LNCaP clone FGC (cell line): ENCODE measurements around the gene GABRD.

Experiments used
- DNase-seq: peaks from one replicate; pipeline ENCODE4 v3.0.0-alpha.2; 2011; ENCODE audit warnings: low read depth
- H3K4me3 ChIP-seq: 2 replicates; pipeline ENCODE4 v1.5.1; 2011; ENCODE audit warnings: mild to moderate bottlenecking, low read depth, low read length, control low read depth
- CTCF ChIP-seq: IDR thresholded peaks from 2 replicates; pipeline ENCODE4 v1.5.1; 2012; ENCODE audit warnings: mild to moderate bottlenecking; ENCODE audit not compliant: control insufficient read depth, insufficient read depth; ENCODE audit errors: extremely low read depth

Gene GABRD

GRCh38 chr1:2024887-2025286 lies 5.7 kb downstream of the GABRD start:
- H3K4me3 ChIP-seq: no peak overlapping the region
- DNase-seq: no peak

GRCh38 chr1:2025491-2025981 lies 6.4 kb downstream of the GABRD start:
- DNase-seq: no peak
- no peak for TF ChIP-seq CTCF
- H3K4me3 ChIP-seq: no peak overlapping the region

More at GRCh38 chr1:2024887-2025286, 5.7 kb downstream of the GABRD start:
- TF ChIP-seq CTCF: no peak

GRCh38 chr1:2027961-2028583 lies 8.9 kb downstream of the GABRD start:
- no peak overlapping the region for H3K4me3 ChIP-seq
- TF ChIP-seq CTCF: no peak
- no peak for DNase-seq

GRCh38 chr1:2028870-2029560 lies 9.9 kb downstream of the GABRD start:
- TF ChIP-seq CTCF: no peak
- no peak for DNase-seq
- no peak overlapping the region for H3K4me3 ChIP-seq

GRCh38 chr1:2029561-2029960 lies 10.4 kb downstream of the GABRD start:
- TF ChIP-seq CTCF: no peak
- no peak for DNase-seq
- H3K4me3 ChIP-seq: no peak overlapping the region

GRCh38 chr1:2030076-2030871 lies 11.1 kb downstream of the GABRD start:
- no peak for DNase-seq
- TF ChIP-seq CTCF: no peak
- no peak overlapping the region for H3K4me3 ChIP-seq
